ENCODE data around the gene PLXNA4.

The PLXNA4 gene

DNA sequence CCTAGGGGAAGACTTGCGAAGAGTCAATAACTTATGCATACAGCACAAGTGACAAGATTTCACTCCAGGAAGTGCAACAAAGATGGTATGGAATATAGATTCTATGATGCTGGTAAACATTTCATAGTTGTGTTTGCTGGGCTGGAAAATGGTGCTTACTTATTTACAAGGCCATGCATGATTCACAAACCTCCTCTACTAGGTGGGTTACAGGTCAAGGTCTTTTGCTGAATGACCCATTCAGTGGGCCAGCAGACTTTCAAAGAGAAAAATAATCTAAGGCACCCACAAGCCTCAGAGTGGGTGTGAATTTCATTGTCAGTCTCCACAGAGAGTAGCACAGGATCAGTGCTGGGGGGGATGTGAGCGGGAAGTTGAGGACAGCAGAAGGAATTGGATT, 378.5 kb downstream of the PLXNA4 start:
- FAIRE-seq (no peak), DNase-seq (ENCODE audit: insufficient read length, low spot score) (no peak)
- TF ChIP-seq POLR2A (IDR thresholded peaks at IDR 0.05; ENCODE audit: low read depth, low read length): no peak

DNA sequence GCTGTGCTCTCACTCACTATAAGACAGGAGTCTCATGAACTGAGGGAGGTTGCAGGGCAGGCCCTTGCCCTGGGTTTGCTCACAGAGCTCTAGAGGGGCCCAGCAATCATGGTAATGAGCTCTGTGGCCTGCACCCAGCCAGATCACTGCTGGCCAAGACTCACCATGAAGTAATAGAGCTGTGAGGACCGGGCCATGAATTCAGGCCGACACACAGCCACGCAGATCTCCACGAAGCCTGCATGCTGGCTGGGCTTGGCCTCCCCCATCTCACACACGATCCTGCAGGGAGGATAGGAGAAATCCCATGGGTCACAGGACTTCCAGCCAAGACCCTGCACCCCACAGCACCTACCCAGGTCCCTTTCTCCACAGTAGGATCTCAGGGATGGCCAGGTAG, 382.4 kb downstream of the PLXNA4 start:
- FAIRE-seq (no peak), DNase-seq (ENCODE audit: insufficient read length, low spot score) (no peak)
- no peak for TF ChIP-seq POLR2A (IDR thresholded peaks at IDR 0.05; ENCODE audit: low read depth, low read length)

- TF ChIP-seq POLR2A (IDR thresholded peaks at IDR 0.05; ENCODE audit: low read depth, low read length): no peak
- FAIRE-seq (no peak), DNase-seq (ENCODE audit: insufficient read length, low spot score) (no peak)
Measured at GRCh38 chr7:132192809-132193208, 383.5 kb downstream of the PLXNA4 start.

DNA sequence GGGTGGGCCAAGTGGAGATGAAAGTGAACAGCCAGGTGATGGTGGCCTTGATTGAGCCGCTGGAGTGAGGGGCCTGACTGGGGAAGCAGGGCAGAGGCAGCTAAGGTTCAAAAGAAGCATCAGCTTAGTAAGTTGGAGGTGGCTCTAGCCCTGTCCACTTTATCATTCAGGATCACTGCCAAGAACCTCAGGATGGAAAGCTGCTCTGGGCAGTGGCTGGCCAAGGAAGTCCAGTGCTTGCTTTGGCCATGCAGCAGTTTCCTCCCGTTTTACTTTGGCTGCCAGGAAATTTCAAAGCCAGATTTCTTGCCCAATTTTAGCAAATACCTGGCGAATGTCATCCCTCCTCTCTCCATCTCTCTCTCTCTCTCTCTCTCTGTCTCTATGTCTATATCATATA, 384.9 kb downstream of the PLXNA4 start:
- FAIRE-seq: no peak
- TF ChIP-seq POLR2A (IDR thresholded peaks at IDR 0.05; ENCODE audit: low read depth, low read length): no peak
- no peak for DNase-seq (ENCODE audit: insufficient read length, low spot score)

- FAIRE-seq (no peak), DNase-seq (ENCODE audit: insufficient read length, low spot score) (no peak)
- no peak for TF ChIP-seq POLR2A (IDR thresholded peaks at IDR 0.05; ENCODE audit: low read depth, low read length)
Measured at GRCh38 chr7:132190683-132191082, 385.6 kb downstream of the PLXNA4 start.

- no peak for TF ChIP-seq POLR2A (IDR thresholded peaks at IDR 0.05; ENCODE audit: low read depth, low read length)
- DNase-seq (ENCODE audit: insufficient read length, low spot score): no peak
- no peak for FAIRE-seq
Measured at GRCh38 chr7:132189881-132190280, 386.4 kb downstream of the PLXNA4 start.

GRCh38 chr7:132187869-132188789, 388.1 kb downstream of the PLXNA4 start:
- FAIRE-seq (no peak), DNase-seq (ENCODE audit: insufficient read length, low spot score) (no peak)
- no peak for TF ChIP-seq POLR2A (IDR thresholded peaks at IDR 0.05; ENCODE audit: low read depth, low read length)

- no peak for TF ChIP-seq POLR2A (IDR thresholded peaks at IDR 0.05; ENCODE audit: low read depth, low read length)
- no peak for FAIRE-seq
- no peak for DNase-seq (ENCODE audit: insufficient read length, low spot score)
Measured at GRCh38 chr7:132187391-132187790, 388.9 kb downstream of the PLXNA4 start.

DNA sequence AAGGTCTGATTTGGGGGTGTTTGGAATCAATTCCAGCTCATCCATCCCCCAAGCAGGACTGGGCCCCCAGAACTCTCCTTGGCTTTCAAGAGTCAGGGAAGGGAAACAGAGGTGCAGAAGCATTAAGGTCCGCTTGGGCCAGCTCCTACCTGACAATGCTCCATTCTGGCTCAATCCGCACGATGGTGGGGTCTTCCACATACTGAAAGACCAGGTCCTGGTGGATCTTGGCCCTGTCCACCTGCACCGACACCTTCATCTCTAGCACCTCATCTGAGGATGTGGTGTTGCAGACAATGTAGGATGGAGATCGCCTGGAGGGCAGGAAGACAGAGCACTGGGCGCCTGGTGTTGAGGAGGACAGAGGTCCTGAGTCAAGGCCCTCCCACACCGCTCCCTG, 391.1 kb downstream of the PLXNA4 start:
- DNase-seq (ENCODE audit: insufficient read length, low spot score) (no peak), FAIRE-seq (no peak)
- TF ChIP-seq POLR2A (IDR thresholded peaks at IDR 0.05; ENCODE audit: low read depth, low read length): no peak

GRCh38 chr7:132183781-132184380, 392.4 kb downstream of the PLXNA4 start:
- DNase-seq (ENCODE audit: insufficient read length, low spot score) (no peak), FAIRE-seq (no peak)
- no peak for TF ChIP-seq POLR2A (IDR thresholded peaks at IDR 0.05; ENCODE audit: low read depth, low read length)

DNA sequence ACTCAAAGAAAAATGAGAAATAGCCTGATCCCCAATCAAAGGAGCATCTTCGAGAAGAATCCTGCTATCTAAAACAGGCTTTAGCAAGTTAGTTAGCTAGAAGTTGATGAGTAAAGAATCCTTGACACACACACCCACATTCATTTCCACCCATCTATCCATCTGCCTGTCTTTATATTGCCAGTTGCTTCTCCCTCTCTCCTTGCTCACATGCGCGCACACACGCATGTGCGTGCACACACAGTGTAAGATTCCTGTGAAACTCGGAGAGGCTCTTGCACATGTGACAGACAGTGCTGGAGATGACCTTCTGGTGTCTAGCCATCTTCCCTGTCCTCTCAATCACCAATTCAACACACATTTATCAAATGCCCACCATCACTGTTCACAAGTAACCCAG, 393.3 kb downstream of the PLXNA4 start:
- no peak for TF ChIP-seq POLR2A (IDR thresholded peaks at IDR 0.05; ENCODE audit: low read depth, low read length)
- DNase-seq (ENCODE audit: insufficient read length, low spot score) (no peak), FAIRE-seq (no peak)

DNA sequence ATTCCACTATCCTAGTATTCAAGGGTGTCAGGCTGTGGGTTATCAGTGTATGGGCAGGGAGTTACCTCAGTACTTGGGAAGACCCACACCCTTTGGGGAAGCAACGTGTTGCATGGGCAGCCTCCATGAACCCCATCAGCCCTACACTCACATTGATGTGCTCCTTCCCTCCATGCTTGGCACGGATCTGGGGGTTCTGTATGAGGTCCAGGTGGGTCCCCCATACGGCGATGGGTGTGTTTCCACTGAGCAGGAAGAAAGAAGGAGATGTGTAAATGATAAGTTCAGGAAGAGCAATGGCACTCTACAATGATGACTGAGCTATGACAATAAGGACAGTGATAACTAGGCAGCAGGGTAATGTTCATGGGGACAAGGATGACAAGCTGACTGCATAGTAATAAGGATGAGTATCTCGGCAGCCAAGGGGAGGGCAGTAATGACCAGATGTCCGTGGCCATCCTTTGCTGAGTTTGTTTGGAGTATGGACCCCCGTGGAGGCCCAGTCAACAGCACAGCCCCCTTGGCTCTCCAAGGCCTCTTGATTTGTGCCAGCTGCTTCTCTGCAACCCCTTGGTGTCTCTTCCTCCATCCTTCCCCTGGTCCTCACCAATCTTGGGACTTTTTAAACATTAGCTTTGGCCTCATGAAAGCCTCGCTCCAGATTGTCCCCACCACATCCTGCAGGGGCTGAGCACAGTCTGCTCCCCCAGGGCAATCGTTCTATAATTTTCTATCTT, 394.2 kb downstream of the PLXNA4 start:
- FAIRE-seq: no peak
- DNase-seq (ENCODE audit: insufficient read length, low spot score): no peak
- TF ChIP-seq POLR2A (IDR thresholded peaks at IDR 0.05; ENCODE audit: low read depth, low read length): no peak

GRCh38 chr7:132181371-132181770, 394.9 kb downstream of the PLXNA4 start:
- FAIRE-seq (no peak), DNase-seq (ENCODE audit: insufficient read length, low spot score) (no peak)
- TF ChIP-seq POLR2A (IDR thresholded peaks at IDR 0.05; ENCODE audit: low read depth, low read length): no peak

- no peak for TF ChIP-seq POLR2A (IDR thresholded peaks at IDR 0.05; ENCODE audit: low read depth, low read length)
- DNase-seq (ENCODE audit: insufficient read length, low spot score) (no peak), FAIRE-seq (no peak)
Measured at GRCh38 chr7:132180481-132180880, 395.8 kb downstream of the PLXNA4 start.

Measured in H54 (cell line).